Measurements from ENCODE around the gene HMGN3. TPM values are rescaled to one million over a fixed set of nuclear protein-coding genes. Genes with fewer than 3 reads are reported as not detected.

Gene HMGN3
- total RNA-seq, 1 experiment from 2014 or later = 246 TPM

GRCh38 chr6:79232696-79233462 is 1.6 kb downstream of the HMGN3 start:
- Mint-ChIP-seq H3K9me3 (ENCODE audit: unreplicated experiment) (no peaks in the 10 kb centered on the region), H3K27ac (ENCODE audit: unreplicated experiment) (peak overlapping the region; percentile 86), H3K4me3 (ENCODE audit: unreplicated experiment) (peak overlapping the region; percentile 85), H3K4me1 (ENCODE audit: low read depth, unreplicated experiment) (peaks cover 34% of the 10 kb centered on the region), H3K36me3 (ENCODE audit: insufficient read depth, unreplicated experiment) (peaks cover 20% of the 10 kb centered on the region), H3K27me3 (ENCODE audit: insufficient read depth, unreplicated experiment) (no peaks in the 10 kb centered on the region)
- TF ChIP-seq CTCF (IDR thresholded peaks at IDR 0.05; ENCODE audit: insufficient read depth in 1 of 2, low read depth in 1 of 2, low read length in 1 of 2, severe bottlenecking in 1 of 2, unreplicated experiment in 1 of 2) = no peak
- POLR2A ChIA-PET = no interaction called here
- peak overlapping the region; percentile 66 for H3K4me3 ChIP-seq (ENCODE audit: low read depth, low read length)
- CTCF ChIA-PET = interaction anchor here (0.7 kb wide), 1 partner anchor 173 kb away, joined by 3 read pairs; no protein-coding TSS in a partner anchor
- intact Hi-C loops (cut with micrococcal nuclease; ENCODE audit: unreplicated experiment) = loop anchor here (1.0 to 10.0 kb wide), 4 partner anchors 9 to 632 kb away; partner anchors contain the start of gene LCA5
- no peaks in the 10 kb centered on the region for H3K36me3 ChIP-seq (ENCODE audit: control insufficient read depth, insufficient read depth, low read length)
- H3K4me1 ChIP-seq = peaks cover 30% of the 10 kb centered on the region
- no peaks in the 10 kb centered on the region for H3K27me3 ChIP-seq (replicated peaks; ENCODE audit: control insufficient read depth, insufficient read depth, low read length)
- no peak for DNase-seq
- no peaks in the 10 kb centered on the region for H3K9me3 ChIP-seq
- BruUV-seq (replicated peaks) = no TSS peak

GRCh38 chr6:79231666-79232065 is 2.8 kb downstream of the HMGN3 start:
- Mint-ChIP-seq H3K4me1 (ENCODE audit: low read depth, unreplicated experiment) (peaks cover 25% of the 10 kb centered on the region), H3K9me3 (ENCODE audit: unreplicated experiment) (no peaks in the 10 kb centered on the region), H3K36me3 (ENCODE audit: insufficient read depth, unreplicated experiment) (peaks cover 20% of the 10 kb centered on the region), H3K4me3 (ENCODE audit: unreplicated experiment) (peak overlapping the region; percentile 85), H3K27ac (ENCODE audit: unreplicated experiment) (no peak overlapping the region), H3K27me3 (ENCODE audit: insufficient read depth, unreplicated experiment) (no peaks in the 10 kb centered on the region)
- Histone ChIP-seq H3K4me3 (ENCODE audit: low read depth, low read length) (no peak overlapping the region), H3K36me3 (ENCODE audit: control insufficient read depth, insufficient read depth, low read length) (no peaks in the 10 kb centered on the region), H3K27me3 (replicated peaks; ENCODE audit: control insufficient read depth, insufficient read depth, low read length) (no peaks in the 10 kb centered on the region), H3K9me3 (no peaks in the 10 kb centered on the region), H3K4me1 (peaks cover 39% of the 10 kb centered on the region)
- POLR2A ChIA-PET = no interaction called here
- no peak for TF ChIP-seq CTCF (IDR thresholded peaks at IDR 0.05; ENCODE audit: insufficient read depth in 1 of 2, low read depth in 1 of 2, low read length in 1 of 2, severe bottlenecking in 1 of 2, unreplicated experiment in 1 of 2)
- DNase-seq = no peak
- CTCF ChIA-PET = no interaction called here
- intact Hi-C loops (cut with micrococcal nuclease; ENCODE audit: unreplicated experiment) = loop anchor here (10.0 kb wide), 2 partner anchors 303 to 633 kb away; partner anchors contain the start of gene LCA5
- no TSS peak for BruUV-seq (replicated peaks)

- Mint-ChIP-seq H3K36me3 (ENCODE audit: insufficient read depth, unreplicated experiment) (peaks cover 20% of the 10 kb centered on the region), H3K27ac (ENCODE audit: unreplicated experiment) (no peak overlapping the region), H3K4me1 (ENCODE audit: low read depth, unreplicated experiment) (peaks cover 24% of the 10 kb centered on the region), H3K4me3 (ENCODE audit: unreplicated experiment) (peak overlapping the region; percentile 40), H3K9me3 (ENCODE audit: unreplicated experiment) (no peaks in the 10 kb centered on the region), H3K27me3 (ENCODE audit: insufficient read depth, unreplicated experiment) (no peaks in the 10 kb centered on the region)
- H3K4me3 ChIP-seq (ENCODE audit: low read depth, low read length) = no peak overlapping the region
- no peaks in the 10 kb centered on the region for H3K9me3 ChIP-seq
- BruUV-seq (replicated peaks) = no TSS peak
- ChIA-PET CTCF (no interaction called here), POLR2A (no interaction called here)
- H3K27me3 ChIP-seq (replicated peaks; ENCODE audit: control insufficient read depth, insufficient read depth, low read length) = no peaks in the 10 kb centered on the region
- no peak for TF ChIP-seq CTCF (IDR thresholded peaks at IDR 0.05; ENCODE audit: insufficient read depth in 1 of 2, low read depth in 1 of 2, low read length in 1 of 2, severe bottlenecking in 1 of 2, unreplicated experiment in 1 of 2)
- intact Hi-C loops (cut with micrococcal nuclease; ENCODE audit: unreplicated experiment) = loop anchor here (10.0 kb wide), 2 partner anchors 304 to 634 kb away; partner anchors contain the start of gene LCA5
- H3K36me3 ChIP-seq (ENCODE audit: control insufficient read depth, insufficient read depth, low read length) = no peaks in the 10 kb centered on the region
- DNase-seq = no peak
- peaks cover 45% of the 10 kb centered on the region for H3K4me1 ChIP-seq
Measured at GRCh38 chr6:79231101-79231500, 3.4 kb downstream of the HMGN3 start.

Measured in Caco-2 (cell line).